GM18507 (cell line): ENCODE data around the gene HNRNPF.
"Not testable (repeated sequence)": the region's sequence is repeated elsewhere in the genome, so short reads cannot be mapped to it uniquely, and the experiment has no call there.

Experiments
- DNase-seq: peaks from one replicate; pipeline ENCODE4 v3.0.0; 2011; ENCODE audit warnings: low read depth; ENCODE audit not compliant: insufficient read length; ENCODE audit errors: extremely low spot score
- FAIRE-seq: peaks from 2 replicates; lab custom pipeline; 2011; peaks lifted over from hg19 to GRCh38; lab: Jason Lieb, UNC

The HNRNPF gene

DNA sequence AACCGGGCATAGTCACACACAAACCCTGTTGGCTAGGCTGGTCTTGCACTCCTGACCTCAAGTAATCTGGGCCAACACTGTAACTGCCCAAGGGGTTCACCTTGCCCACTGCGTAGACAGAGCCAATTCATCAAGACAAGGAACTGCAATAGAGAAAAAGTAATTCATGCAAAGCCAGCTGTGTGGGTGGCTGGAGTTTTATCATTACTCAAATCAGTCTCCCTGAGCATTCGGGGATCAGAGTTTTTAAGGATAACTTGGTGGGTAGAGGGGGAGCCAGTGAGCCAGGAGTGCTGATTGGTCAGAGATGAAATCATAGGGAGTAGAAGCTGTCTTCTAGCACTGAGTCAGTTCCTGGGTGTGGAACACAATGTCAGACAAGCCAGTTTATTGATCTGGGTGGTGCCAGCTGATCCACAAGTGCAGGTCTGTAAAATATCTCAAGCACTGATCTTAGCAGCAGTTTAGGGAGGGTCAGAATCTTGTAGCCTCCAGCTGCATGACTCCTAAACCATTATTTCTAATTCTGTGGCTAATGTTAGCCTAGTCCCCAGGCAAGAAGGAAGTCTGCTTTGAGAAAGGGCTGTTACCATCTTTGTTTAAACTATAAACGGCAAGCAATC lies 53.1 kb downstream of the HNRNPF start:
- no peak for FAIRE-seq
- no peak for DNase-seq

DNA sequence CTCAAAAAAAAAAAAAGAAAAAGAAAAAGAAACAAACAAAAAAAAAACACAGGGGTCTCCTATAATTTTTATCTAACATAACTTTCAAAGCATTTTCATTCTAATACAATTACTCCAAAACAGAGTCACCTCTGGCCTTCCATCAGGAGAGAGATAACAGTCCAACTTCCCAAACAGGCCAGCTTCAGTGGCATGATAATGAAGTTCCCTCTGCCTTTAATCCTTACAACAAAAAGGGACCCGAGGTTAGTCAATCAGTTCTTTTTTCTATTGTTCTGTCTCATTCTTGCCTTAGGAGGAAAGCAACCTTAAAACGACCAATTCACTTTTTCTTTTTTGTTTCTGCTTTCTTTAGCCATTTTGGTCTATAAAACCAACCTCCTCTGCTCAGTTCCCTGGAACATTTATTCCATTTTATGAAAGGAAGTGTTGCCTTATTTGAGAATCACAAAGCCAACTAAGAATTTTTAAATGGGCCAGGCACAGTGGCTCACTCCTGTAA lies 54.1 kb downstream of the HNRNPF start:
- DNase-seq = no peak
- no peak for FAIRE-seq

DNA sequence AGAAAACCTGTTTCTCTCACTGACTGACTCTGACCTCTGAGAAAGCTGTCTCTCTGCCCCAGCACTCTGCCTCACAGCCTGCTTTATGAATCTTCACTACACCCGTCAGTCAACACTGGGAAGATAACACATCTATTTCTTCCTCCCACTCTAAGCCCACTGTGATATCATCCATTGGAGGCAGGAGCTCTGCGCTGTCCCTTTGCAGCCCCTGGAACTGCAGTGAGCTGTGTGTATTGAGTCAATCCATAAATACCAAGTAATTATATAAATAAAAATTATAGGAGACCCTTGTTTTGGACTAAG lies 54.7 kb downstream of the HNRNPF start:
- FAIRE-seq (no peak), DNase-seq (no peak)

DNA sequence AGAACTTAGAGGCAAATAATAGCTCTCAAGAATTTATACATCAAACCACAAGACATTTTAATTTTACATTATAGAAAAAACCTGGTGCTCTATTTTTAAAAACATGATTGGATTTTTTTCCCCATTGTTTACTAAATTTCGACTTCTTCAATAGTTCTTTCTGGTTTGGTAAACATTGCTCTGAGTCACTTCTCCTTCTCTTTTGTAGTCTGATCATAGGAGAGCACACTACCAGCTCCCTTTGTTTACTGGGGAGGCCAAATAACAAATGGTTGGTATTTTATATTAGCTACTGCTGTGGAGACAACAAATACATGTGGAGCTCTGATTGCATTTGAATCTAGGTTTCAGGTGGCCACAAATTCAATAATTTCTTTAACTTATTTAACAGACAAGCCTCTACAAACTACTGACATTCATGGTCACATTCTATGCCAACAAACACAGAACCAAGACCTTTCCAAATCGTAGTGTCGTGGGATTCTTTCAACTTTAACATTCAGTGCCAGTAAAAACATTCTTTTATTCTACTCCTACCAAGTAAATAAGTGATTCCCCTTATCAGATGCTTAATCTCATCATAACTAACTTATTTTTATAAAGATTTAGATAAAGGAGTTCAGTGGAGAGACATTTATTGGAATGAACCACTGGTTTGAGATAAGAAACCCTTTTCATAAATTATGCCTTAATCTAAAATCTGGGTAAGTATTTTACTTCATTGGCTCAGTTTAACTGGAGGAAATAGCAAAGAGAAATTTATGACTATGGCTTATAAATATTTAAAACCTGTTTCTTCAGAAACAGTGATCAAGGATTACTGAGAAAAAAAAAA lies 55.3 kb downstream of the HNRNPF start:
- FAIRE-seq = no peak
- no peak for DNase-seq

DNA sequence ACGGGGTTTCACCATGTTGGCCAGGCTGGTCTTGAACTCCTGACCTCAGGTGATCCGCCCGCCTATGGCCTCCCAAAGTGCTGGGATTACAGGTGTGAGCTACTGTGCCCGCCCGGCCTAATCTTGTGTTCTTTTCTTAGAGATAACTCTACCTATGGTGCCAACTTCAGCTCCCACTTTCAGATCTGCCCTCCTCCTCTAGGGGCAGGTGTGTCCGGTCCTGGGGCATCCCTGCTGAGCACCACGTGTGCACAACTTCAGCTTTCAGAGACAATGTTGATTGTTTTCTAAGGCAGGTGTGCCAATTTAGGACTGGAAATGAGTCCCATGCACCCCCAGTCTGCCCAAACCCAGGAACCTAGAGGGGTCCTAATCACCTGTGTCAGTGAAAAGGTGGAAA lies 56.0 kb downstream of the HNRNPF start:
- DNase-seq = no peak
- FAIRE-seq = no peak

DNA sequence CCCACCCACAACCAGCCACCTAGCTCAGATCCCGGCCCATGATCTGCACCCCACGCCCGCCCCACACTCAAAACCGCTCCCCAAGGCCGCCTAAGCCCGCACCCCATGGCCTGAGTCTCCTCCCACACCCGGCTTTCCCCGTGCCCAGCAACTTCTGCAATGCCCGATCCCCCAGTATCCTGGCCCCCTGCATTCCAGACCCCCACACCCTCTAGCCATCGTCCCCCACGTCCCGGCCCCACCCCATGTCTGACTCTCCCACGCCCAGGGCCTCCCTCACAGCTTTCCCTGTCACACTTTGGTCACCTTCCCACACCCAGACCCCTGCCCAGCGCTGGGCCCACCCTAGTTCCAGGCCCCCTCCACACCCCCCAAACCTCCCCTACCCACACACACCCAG lies 57.7 kb downstream of the HNRNPF start:
- no peak for DNase-seq
- FAIRE-seq = no peak

DNA sequence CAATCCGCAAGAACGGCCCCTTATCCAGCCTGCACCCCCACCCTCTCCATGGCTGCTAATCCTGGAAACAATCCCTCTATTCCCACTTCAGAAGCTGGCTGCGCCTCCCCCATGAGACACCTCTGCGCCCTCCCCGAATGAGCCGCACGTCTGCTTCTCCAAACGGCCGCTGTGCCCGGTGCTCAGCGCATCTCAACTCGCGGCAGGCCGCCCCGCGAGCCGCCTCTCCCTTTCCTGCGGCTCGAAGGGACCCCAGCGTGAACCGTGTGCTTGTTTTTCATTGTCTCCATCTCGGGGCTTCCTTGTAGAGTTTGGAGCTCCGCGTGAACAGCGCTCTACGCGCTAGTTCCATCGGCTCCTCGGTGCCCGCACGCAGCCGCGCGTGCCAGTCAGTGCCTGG lies 58.3 kb downstream of the HNRNPF start:
- no peak for DNase-seq
- no peak for FAIRE-seq

DNA sequence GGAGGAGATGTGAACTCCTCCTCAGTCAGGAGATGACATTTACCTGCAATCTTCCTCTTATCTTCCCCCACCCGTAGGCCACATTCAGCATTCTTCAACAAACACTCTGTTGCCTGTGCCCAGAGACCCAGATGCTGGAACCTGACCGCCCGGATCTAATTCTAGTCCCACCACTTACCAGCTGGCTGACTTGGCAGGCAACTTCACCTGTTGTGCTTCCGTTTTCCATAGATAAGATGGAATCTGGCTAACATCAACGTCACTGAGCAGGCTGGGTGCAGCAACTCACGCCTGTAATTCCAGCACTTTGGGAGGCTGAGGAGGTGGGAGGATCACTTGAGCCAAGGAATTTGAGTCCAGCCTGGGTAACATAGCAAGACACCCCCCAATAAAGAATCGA lies 58.8 kb downstream of the HNRNPF start:
- FAIRE-seq (no peak), DNase-seq (no peak)

DNA sequence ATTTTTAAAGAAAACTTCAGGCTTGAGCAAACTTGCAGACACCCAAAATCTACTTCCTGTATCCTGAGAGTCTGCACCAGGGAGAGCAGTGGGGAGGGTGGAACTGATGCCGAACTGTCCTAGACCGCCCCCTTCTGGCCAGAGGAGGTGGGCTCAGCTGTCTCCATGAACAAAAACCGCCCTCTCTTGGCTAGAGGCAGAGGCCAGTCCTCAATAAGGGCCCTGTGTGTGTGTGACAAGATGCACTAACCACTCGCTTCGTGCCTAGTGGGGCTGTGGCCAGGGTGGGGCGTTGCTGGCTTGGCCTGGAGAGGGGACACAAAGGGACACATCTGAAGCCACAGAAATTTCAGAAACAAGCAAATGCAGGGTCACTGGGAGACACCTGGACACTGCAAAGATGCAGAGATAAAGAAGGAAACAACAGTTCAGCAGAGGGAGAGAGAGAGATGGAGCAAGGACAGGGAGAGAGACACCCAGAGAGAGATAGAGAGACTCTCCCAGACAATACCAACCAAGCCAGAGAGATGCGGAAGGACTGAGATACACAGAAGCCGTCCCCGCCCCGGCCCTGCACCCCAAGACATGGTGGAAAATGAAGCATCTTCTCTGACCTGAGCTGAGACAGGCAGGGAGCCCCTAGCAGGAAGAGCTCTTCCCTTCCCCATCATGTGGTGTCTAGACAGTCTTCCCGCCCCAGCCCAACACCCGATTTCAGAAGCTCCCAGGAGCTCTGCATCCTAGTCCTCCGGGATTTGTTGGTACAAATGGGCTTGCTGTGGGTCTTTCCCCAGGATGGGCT lies 60.3 kb downstream of the HNRNPF start:
- FAIRE-seq (peak; percentile 92), DNase-seq (peak; percentile 89)

DNA sequence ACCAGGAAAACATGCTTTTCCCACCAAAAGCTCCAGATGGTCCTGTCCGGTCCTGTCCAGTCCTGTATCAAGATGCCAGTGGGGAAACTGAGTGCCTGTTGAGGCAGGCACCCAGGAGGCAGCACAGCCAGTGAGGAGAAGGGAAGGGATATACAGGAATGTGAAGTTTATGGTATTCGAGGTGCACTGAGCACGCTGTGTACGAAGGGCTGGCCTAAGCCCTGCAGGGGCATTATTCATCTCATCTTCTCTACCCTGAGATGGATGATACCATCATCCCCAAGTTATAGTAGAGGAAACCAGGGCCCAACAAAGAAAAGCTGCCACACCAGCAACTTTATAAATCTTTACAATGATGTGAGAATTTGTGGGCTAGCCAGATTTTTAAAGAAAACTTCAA lies 61.0 kb downstream of the HNRNPF start:
- DNase-seq (no peak), FAIRE-seq (no peak)

DNA sequence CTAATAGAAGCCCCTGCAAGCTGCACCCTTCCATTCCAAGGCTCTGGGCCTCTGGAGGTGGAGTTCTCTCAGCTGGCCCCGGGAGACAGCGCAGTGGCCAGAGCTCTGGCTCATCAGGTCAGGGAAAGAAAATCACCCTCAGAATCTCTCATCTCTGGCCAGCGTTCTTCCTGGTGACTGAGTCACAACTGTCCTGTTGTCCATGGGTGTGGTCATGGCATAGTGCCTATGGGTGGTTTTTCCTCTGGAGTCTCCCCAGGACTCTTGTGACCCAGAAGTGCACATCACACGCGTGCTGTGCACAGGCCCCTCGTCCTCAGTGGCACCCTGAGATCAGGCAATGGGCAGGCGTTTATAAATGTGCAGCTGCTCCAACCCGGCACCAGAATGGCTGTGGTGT lies 64.9 kb downstream of the HNRNPF start:
- DNase-seq (no peak), FAIRE-seq (no peak)

DNA sequence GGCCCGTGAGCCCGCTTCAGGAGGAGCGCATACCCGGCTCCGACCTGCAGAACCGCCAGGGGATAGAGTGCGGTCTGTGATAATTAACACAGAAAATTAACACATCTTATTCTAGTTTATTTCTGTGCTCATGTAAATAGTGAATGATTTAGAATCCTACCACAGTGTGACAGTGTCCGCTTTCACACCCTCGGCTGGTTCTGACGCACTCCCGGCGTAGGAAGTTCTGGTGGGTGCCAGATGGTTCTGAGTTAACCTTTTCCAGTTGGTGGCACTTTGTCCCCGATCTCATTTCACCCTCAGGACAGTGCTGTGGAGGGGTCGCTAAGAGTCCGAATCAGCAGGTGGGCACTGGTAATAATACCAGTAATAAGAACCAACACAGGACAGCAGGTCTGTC lies 65.9 kb downstream of the HNRNPF start:
- FAIRE-seq (no peak), DNase-seq (no peak)

DNA sequence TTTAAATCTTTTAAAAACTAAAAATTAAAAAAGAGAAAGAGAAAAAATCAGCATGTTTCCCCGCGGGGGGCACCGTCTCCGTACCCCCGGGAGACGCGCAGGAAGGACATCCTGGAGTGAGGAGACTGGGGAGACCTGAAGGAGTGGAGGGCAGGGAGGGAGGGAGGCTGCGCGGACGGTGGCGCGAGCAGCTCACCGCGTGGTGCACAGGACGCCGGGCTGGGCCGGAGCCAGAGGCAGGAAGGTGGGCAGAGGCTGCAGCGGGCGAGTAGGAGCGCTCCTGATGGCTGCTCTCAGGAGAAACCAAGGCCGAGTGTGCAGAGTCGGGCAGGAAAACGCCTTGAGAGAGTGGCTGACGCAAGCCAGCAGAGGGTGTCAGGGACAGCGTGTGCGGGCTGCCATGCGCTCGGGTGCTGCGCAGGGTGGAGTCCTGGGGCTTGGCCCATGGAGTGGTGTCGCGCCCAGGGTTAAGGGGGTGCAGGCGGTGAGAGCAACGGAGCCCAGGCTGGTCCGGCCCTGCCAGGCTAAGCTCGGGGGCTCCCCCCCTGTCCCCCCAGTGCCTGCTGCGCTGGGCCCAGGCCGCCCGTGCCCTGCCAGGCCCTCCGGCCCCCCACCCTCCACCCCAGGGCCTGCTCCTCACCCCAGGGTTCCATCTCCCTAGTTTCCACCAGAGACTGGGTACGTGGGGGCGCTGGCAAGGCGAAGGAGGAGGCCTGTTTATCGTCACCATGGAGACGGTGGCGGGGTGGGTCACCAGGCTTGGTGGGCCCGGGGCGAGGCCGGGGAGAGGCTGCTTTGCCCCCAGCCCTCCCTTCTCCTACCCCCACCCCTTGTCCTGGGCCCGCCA lies 66.5 kb downstream of the HNRNPF start:
- FAIRE-seq (no peak), DNase-seq (no peak)

DNA sequence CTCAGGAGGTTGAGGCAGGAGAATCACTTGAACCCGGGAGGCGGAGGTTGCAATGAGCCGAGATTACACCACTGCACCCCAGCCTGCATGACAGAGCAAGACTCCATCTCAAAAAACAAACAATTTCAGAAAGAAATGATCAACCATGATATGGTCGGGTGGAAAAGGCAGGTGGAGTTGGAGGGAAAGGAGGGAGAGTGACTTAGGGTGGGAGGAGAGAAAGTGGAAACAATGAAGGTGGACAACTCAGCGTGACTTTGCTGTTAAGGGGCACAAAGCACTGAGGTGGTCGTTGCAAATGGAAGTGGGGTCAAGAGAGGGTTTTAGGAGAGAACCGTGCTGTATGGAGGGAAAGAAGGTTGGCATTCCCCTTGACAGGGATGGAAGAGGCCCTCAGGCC lies 67.5 kb downstream of the HNRNPF start:
- DNase-seq = no peak
- FAIRE-seq = no peak

DNA sequence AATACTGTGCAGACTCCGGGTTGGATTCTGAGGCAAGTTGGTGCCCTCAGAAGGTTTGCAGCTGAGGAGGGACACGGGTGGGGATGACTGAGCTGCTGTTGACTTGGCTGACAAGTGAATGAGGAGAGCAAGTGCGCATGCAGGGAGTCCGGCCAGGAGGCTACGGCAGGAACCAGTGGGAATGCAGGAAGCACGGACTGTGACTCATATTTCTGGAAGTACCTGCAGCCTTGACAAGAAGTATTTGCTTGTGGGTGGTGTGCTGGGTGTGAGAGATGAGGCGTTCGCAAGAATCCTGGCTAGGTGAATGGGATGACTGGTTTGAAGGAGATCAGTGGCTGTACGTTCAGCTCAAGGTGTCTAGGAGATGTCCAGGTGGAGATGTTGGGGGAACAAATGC lies 68.4 kb downstream of the HNRNPF start:
- no peak for FAIRE-seq
- DNase-seq = no peak

DNA sequence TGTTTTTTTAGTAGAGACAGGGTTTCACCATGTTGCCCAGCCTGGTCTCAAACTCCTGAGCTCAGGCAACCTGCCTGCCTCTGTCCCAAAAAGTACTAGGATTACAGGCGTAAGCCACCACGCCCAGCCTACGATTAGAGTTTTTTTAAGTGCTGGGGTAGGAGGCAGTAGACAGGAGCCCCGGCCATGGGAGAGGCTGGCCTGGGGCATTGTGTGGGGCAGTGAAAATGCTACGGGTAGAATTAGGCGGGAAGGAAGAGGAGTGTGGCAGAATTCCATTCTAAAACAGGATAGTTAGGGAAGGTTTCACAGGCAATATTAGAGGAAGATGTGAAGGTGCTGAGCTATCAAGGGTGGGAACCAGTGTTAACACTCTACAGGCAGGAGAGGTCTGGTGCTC lies 68.9 kb downstream of the HNRNPF start:
- FAIRE-seq (no peak), DNase-seq (no peak)

DNA sequence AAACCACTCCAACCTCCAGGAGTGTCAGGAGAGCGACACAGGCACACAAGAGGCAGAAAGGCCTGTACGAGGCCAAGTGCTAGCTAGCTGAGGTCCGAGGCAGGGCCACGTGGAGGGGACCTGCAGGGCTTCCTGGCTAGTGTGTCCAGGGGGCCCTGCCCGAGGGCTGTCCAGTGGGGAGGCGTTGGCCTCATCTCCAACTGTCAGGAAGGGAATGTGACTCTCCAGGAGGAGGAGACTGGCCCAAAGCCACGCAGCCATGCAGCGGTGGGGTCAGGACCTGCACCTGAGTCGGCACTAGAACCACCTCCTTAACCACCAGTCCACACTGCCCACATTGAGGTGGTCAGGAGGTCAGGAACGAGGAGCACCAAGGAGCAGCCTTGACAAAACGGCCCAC lies 69.8 kb downstream of the HNRNPF start:
- FAIRE-seq = no peak

DNA sequence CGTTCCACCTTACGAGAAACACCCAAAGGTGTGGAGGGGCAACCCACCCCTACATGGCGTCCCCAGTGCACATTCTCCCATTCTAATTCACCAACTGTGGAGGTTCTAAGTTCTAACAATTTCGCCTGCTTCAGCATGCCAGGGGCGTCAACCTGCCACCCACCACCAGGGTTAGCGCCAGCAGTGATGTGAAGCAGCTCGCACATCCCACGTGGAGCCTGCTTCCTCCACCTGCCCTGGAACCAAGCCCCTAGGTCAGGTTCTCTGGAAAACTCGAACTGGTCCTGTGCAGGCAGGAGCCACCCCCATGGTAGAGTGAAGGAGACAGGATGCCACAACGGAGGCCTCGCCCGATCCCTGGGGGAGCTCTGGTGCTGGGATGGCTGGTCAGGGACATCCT lies 70.9 kb downstream of the HNRNPF start:
- DNase-seq = no peak
- FAIRE-seq = no peak

More for the DNA sequence above, 69.8 kb downstream of the HNRNPF start:
- no peak for DNase-seq

DNA sequence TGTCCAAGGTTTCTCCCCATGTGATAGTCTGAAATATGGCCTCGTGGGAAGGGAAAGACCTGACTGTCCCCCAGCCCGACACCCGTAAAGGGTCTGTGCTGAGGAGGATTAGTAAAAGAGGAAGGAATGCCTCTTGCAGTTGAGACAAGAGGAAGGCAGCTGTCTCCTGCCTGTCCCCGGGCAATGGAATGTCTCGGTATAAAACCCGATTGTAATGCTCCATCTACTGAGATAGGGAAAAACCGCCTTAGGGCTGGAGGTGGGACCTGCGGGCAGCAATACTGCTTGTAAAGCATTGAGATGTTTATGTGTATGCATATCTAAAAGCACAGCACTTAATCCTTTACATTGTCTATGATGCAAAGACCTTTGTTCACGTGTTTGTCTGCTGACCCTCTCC lies 71.5 kb downstream of the HNRNPF start:
- not testable (repeated sequence) for FAIRE-seq, DNase-seq
